Brain microvascular endothelial cell (primary cell): ENCODE results near the gene VAV2.
A peak's percentile ranks its signal among the peaks of the same experiment; 100 is the strongest.
"Not testable (repeated sequence)": the region's sequence is repeated elsewhere in the genome, so short reads cannot be mapped to it uniquely, and the experiment has no call there.

Experiments used
- DNase-seq: peaks from one replicate; pipeline ENCODE4 v3.0.0-alpha.2; 2020
- H3K27ac ChIP-seq: fragments of 250-450 bp; sonication (Bioruptor Pico); 2 replicates; pipeline ENCODE4 v1.5.1; 2020; ENCODE audit warnings: mild to moderate bottlenecking, moderate library complexity
- H3K27me3 ChIP-seq: fragments of 250-450 bp; sonication (Bioruptor Pico); replicated peaks from 2 replicates; pipeline ENCODE4 v1.5.1; 2020; ENCODE audit warnings: mild to moderate bottlenecking
- H3K36me3 ChIP-seq: fragments of 250-450 bp; sonication (Bioruptor Pico); replicated peaks from 2 replicates; pipeline ENCODE4 v1.5.1; 2020; ENCODE audit warnings: mild to moderate bottlenecking
- H3K4me3 ChIP-seq: 2 replicates; pipeline ENCODE4 v1.5.1; 2011; ENCODE audit warnings: low read depth, mild to moderate bottlenecking, control low read depth, low read length, moderate library complexity
- in situ Hi-C: cut with HindIII; loops from 2 replicates; pipeline ENCODE4 v1.10.0; 2017; ENCODE audit warnings: low sequenced_read_pairs, low pct_ligation_motif_present
- TF ChIP-seq, protein P1 (sequence below): IDR thresholded peaks from 2 replicates; pipeline ENCODE4 v1.5.1; 2011; ENCODE audit warnings: low read depth, mild to moderate bottlenecking, moderate library complexity, low read length, control low read depth, inconsistent platforms; ENCODE audit errors: missing control alignments

VAV2 gene

GRCh38 chr9:133959966-133960567 is 32.1 kb downstream of the VAV2 start:
- Histone ChIP-seq H3K27ac (no peak overlapping the region), H3K36me3 (no peaks in the 10 kb centered on the region), H3K4me3 (no peak overlapping the region), H3K27me3 (no peaks in the 10 kb centered on the region)
- DNase-seq: no peak
- in situ Hi-C loops: no loop called here
- TF ChIP-seq, protein P1, sequence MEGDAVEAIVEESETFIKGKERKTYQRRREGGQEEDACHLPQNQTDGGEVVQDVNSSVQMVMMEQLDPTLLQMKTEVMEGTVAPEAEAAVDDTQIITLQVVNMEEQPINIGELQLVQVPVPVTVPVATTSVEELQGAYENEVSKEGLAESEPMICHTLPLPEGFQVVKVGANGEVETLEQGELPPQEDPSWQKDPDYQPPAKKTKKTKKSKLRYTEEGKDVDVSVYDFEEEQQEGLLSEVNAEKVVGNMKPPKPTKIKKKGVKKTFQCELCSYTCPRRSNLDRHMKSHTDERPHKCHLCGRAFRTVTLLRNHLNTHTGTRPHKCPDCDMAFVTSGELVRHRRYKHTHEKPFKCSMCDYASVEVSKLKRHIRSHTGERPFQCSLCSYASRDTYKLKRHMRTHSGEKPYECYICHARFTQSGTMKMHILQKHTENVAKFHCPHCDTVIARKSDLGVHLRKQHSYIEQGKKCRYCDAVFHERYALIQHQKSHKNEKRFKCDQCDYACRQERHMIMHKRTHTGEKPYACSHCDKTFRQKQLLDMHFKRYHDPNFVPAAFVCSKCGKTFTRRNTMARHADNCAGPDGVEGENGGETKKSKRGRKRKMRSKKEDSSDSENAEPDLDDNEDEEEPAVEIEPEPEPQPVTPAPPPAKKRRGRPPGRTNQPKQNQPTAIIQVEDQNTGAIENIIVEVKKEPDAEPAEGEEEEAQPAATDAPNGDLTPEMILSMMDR: no peak

DNA sequence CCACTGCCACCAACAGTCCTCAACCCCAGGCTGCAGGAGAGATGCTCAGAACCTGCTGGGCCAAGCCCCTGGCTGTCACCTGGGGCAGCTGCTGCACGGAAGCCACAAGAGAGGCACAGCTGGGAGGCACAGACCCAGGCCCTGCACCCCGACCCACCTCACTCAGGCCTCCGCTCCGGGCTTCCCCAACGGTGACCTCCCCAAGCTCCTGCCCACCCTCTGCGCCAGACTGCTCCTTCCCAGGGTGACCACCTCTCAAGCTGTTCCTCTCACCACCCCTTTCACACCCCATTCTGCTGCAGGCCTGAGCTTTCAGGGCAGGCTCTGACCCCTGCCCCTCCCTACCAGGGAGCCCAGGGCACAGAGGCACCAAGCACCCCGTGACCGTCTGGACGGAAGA is 33.0 kb downstream of the VAV2 start:
- DNase-seq: no peak
- TF ChIP-seq, protein P1: no peak
- Histone ChIP-seq H3K27ac (no peak overlapping the region), H3K27me3 (no peaks in the 10 kb centered on the region), H3K36me3 (no peaks in the 10 kb centered on the region), H3K4me3 (no peak overlapping the region)
- in situ Hi-C loops: no loop called here

DNA sequence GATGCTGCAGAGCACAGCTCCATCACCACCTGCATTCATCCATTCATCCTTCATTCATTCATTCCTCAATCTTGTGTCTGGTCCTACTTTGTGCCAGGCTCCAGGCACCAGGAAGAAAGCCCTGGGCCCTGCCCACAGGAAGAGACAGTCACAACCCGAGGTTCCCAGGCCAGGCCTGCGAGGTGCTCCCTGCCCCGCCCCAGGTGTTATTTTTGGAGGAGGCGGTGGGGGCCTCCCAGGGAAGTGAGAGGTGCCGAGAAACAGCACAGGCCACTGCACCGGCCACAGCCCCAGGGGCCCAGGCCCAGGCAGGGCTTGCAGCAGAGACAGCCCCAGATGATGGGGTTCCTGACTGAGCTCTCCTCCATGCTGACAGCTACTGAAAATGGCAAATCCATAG is 33.4 kb downstream of the VAV2 start:
- in situ Hi-C loops: no loop called here
- H3K27ac ChIP-seq: no peak overlapping the region

GRCh38 chr9:133957772-133958171 is 34.4 kb downstream of the VAV2 start:
- DNase-seq, H3K27ac ChIP-seq, H3K27me3 ChIP-seq, H3K4me3 ChIP-seq, in situ Hi-C loops, H3K36me3 ChIP-seq: not testable (repeated sequence)

More for the DNA sequence above, 33.4 kb downstream of the VAV2 start:
- TF ChIP-seq, protein P1: no peak
- no peak for DNase-seq
- Histone ChIP-seq H3K4me3 (no peak overlapping the region), H3K36me3 (no peaks in the 10 kb centered on the region), H3K27me3 (no peaks in the 10 kb centered on the region)

GRCh38 chr9:133957328-133957727 is 34.8 kb downstream of the VAV2 start:
- Histone ChIP-seq H3K27ac (no peak overlapping the region), H3K36me3 (no peaks in the 10 kb centered on the region), H3K27me3 (no peaks in the 10 kb centered on the region), H3K4me3 (no peak overlapping the region)
- TF ChIP-seq, protein P1: no peak
- DNase-seq: no peak
- in situ Hi-C loops: no loop called here

GRCh38 chr9:133956520-133957076 is 35.5 kb downstream of the VAV2 start:
- no peak for DNase-seq
- Histone ChIP-seq H3K4me3 (no peak overlapping the region), H3K27me3 (no peaks in the 10 kb centered on the region), H3K36me3 (no peaks in the 10 kb centered on the region), H3K27ac (peak overlapping the region; percentile 25)
- TF ChIP-seq, protein P1: no peak
- in situ Hi-C loops: no loop called here
